Activated effector memory CD4-positive, alpha-beta T cell treated with anti-CD3 and anti-CD28 coated beads, Interleukin-2, amount 50 U/mL, for 16 hours (primary cell): ENCODE results near the gene AIFM3.

ENCODE experiments used
- DNase-seq: peaks from one replicate; pipeline ENCODE4 v3.0.0-alpha.2; 2020

The AIFM3 gene

GRCh38 chr22:20976291-20976877 is 9.3 kb downstream of the AIFM3 start:
- no peak for DNase-seq

- no peak for DNase-seq
Observed at GRCh38 chr22:20977019-20977418, 10.0 kb downstream of the AIFM3 start.

DNA sequence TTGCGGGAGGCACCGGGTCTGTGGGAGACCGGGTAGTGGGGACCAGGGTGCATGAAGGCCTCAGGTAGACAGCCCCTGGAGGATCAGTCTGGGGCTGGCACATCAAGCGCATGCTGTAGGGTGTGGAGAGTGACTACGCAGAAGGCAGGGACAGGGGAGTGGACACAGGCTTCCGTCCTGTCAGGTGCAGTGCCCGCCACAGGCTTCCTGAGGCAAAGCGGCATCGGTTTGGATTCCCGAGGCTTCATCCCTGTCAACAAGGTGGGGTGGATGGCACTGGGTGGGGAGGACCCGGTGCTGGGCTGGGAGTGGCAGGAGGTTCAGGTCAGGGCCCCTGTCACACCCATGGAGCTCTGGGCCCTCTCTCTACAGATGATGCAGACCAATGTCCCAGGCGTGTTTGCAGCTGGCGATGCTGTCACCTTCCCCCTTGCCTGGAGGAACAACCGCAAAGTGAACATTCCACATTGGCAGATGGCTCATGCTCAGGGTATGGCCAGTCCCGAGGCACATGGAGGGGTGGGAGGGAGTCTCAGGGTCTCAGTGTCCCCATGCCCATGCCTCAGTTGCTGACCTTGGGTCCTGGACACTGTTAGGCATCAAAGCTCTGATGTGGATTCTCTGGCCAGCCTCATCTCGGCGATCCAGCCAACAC is 10.6 kb downstream of the AIFM3 start:
- no peak for DNase-seq

DNA sequence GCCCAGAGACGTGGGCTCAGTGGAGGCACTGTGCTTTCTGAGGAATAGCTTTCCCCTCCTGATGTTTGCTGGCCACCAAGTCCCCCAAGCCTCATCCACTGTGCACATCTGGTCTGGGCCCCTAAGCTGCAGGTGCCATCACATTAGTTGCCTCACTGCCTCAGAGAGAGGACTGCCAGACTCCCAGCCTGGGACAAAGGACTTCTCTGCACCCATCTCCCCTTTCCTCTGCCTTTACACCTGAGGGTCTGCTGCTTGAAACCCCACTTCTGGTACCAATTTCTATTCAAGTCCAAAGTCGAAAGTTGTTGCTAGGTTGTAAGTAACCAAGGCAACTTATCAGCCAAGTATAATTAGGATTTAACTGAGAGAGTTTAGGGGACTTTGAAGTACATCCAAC is 11.4 kb downstream of the AIFM3 start:
- DNase-seq = no peak

DNA sequence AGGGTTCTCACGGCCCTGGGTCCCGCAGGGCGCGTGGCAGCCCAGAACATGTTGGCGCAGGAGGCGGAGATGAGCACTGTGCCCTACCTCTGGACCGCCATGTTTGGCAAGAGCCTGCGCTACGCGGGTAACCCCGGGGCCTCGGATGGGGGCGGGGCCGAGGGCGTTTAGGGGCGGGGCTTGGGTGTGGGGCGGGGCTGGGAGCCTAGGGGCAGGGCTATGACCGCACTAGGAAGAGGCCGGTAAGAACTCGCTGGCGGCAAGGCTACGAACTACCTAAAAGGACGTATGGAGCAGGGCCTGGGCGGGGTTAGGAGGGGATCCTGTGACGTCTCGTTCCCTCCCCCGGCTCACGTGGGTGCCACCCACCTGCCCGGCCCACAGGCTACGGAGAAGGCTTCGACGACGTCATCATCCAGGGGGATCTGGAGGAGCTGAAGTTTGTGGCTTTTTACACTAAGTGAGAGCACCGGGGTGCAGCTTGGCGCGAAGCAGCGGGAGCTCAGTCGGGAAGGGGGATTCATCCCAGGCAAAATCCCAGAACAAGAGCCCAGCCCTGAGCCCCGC is 12.3 kb downstream of the AIFM3 start:
- DNase-seq = peak; percentile 82

- no peak for DNase-seq
Observed at GRCh38 chr22:20979940-20980453, 12.9 kb downstream of the AIFM3 start.

- DNase-seq = no peak
Observed at GRCh38 chr22:20980523-20980922, 13.5 kb downstream of the AIFM3 start.

DNA sequence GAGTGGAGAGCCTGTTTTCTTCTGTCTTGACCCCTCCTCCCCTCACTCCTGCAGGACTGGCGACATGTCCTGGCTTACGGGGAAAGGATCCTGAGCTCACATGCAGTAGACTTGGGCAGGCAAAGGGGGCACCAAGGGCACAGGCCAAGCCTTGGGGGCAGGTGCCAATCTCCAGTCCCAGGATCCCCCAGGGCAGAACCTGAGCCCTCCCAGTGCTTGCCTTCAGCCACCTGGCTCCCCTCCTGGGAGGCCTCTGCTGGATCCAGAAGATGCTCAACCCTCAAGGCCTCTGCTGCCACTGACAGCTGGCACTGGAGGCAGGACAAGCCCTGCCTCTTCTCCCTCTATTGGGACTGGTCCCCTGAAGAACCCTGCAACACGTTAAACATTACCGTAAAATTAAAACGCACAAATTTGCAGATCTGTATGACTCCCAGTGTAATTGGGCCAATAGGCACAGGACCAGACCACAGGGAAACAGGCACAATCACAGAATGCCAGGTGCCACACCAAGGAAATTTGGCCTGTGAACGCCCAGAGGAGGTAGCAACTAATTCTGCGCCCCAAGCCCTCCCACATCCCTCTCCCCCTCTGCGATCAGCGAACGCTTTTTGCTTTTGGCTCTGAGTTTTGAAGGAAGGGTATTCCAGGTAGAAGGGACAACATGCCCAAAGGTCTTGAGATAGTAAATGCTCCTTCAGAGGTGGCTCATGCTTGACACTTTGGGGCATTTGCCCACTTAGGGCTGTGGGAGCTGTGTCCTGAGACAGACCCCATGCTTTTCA is 14.1 kb downstream of the AIFM3 start:
- DNase-seq = no peak

DNA sequence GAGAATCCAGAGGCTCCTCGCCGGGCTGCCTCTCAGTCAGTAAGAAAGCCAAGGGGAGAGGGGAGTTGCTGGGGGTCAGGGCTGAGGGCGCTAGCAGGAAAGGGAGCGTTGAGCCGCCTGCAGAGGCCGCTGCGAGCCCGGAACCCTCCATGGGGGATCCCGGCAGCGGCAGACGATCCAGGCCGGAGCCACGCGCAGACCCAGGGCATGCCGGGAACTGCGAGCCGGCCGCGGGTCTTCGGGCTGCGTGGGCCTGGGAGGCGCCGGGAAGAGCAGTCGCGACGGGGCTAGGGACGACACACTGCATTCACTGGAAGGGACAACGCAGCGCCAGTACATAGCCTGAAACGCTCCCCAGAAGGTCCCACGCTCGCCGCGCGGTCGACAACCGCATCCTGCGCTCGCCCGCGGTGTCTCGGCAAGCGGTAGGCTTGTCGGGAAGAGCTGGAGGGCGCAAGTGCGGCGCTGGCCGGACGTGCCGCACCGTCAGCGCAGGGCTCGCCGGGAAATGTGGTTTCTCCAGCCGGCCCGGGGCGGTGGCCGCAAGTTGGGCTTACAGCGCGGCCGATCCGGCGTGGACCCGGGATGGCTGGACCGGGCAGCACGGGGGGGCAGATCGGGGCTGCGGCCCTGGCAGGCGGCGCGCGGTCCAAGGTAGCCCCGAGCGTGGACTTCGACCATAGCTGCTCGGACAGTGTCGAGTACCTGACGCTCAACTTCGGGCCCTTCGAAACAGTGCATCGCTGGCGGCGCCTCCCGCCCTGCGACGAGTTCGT is 14.9 kb downstream of the AIFM3 start, which contains the start of gene LZTR1:
LZTR1 (plus strand) TSS at position 511 of the 776 bp plus-strand sequence; CDS start at position 586, 75 bp downstream.
- peak; percentile 90 for DNase-seq

- no peak for DNase-seq
Observed at GRCh38 chr22:20982563-20982882, 15.5 kb downstream of the AIFM3 start.

- DNase-seq = no peak
Observed at GRCh38 chr22:20983081-20983771, 16.2 kb downstream of the AIFM3 start.

DNA sequence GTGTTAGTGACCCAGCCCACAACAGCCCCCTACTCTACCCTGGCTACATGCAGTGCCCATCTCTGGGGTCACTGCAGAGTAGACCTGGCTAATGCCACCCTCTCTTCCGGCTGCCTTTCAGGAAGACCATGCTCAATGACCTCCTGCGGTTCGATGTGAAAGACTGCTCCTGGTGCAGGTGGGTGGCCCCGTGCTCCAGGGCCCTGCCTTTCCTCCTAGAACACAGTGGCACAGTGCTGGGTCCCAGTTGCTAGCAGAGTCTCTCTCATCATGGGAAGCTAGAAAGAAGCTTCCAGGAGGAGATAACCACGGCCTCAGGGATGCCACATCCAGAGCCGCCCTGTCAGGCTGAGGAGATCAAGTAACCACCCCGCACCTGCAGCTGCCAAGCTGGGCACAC is 18.7 kb downstream of the AIFM3 start:
- no peak for DNase-seq

DNA sequence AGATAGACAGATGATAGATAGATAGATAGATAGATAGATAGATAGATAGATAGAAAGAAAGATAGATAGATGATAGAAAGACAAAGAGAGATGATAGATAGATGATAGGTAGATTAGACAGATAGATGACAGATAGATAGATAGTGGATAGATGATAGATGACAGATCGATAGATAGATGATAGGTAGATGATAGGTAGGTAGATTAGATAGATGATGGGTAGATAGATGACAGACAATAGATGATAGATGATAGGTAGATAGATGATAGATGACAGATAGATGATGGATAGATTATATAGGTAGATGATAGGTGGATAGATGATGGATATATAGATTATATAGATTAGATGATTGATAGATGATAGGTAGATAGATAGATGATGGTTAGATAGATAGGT is 19.3 kb downstream of the AIFM3 start:
- no peak for DNase-seq

GRCh38 chr22:20987375-20987774 is 20.3 kb downstream of the AIFM3 start:
- DNase-seq = no peak

GRCh38 chr22:20988573-20989322 is 21.7 kb downstream of the AIFM3 start:
- DNase-seq = no peak

DNA sequence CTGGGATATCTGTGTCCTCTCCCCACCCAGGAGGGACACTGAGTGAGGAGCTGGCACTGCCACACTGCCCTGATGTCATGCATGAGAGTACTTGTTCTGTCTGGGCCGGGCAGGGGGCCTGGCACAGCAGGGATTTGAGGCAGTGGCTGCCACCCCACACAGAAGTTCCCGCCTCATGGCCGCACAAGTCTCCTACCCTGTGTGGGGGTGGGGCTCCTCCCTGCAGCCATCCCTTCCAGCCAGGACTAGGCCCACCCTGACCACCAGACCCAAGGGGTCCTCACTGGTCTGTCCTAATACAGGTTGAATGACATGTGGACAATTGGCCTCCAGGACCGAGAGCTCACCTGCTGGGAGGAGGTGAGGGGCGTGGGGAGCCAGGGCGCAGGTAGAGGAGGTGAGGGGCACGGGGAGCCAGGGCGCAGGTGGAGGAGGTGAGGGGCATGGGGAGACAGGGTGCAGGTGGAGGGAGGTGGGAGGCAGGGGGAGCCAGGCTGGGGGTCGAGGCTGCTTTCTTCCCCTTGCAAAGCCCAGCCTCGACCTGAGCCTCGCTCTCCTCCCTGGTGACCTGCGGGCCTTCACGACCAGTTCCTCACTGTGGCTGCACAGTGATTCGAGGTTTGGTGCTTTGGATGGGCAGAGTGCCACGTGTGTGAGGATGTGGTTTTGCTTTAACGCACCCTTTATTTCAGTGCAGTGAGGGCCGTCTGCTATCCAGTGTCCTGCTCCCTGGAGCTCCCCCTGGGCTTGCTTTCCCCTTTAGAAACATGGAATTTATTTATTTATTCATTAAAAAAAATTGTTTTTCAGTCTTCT is 22.5 kb downstream of the AIFM3 start:
- DNase-seq = no peak

- DNase-seq = no peak
Observed at GRCh38 chr22:20990184-20991180, 23.4 kb downstream of the AIFM3 start.

DNA sequence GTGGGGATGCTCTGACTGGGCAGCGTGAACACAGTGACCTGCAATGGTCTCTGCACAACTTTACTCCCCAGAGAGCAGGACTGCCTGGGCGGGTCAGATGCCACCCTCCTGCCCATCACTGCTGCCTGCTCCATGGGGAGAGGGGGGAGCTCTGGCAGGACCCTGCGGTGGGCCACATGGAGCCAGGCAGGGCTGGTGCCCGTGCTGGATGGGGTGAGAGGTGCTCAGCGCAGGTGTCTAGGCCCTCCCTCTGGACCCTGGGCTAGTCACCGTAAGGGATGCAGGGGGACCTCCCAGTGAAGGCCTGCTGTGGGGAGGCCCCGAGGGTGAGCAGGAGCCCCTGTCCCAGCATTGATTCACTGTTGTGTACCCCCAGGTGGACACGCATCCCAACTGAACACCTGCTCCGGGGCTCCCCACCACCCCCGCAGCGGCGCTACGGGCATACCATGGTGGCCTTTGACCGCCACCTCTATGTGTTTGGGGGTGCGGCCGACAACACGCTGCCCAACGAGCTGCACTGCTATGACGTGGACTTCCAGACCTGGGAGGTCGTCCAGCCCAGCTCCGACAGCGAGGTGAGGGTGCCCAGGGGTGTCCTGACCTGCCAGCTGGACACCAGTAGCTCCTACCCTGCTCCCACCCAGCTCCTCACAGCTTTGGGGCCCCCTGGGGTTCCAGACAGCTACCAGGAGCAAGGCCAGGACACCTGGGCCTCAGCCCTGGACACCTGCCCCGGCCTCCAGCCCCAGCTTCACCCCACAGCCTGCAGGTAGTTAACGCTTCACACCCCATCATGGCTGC is 24.4 kb downstream of the AIFM3 start:
- no peak for DNase-seq
